ENCODE results near the gene PHKA2.

PHKA2 gene

GRCh38 chrX:18927558-18927957 is 56.4 kb downstream of the PHKA2 start:
- no peak for DNase-seq (ENCODE audit: low read depth)

- no peak for DNase-seq (ENCODE audit: low read depth)
Measured at GRCh38 chrX:18924507-18925088, 59.3 kb downstream of the PHKA2 start.

- no peak for DNase-seq (ENCODE audit: low read depth)
Measured at GRCh38 chrX:18920566-18920965, 63.3 kb downstream of the PHKA2 start.

- DNase-seq (ENCODE audit: low read depth): no peak
Measured at GRCh38 chrX:18920079-18920478, 63.8 kb downstream of the PHKA2 start.

- DNase-seq (ENCODE audit: low read depth): no peak
Measured at GRCh38 chrX:18917831-18918230, 66.1 kb downstream of the PHKA2 start.

GRCh38 chrX:18906286-18906685 is 77.6 kb downstream of the PHKA2 start:
- no peak for DNase-seq (ENCODE audit: low read depth)

- DNase-seq (ENCODE audit: low read depth): no peak
Measured at GRCh38 chrX:18900401-18900976, 83.4 kb downstream of the PHKA2 start.

GRCh38 chrX:18899796-18900380 is 84.0 kb downstream of the PHKA2 start:
- no peak for DNase-seq (ENCODE audit: low read depth)

- DNase-seq (ENCODE audit: low read depth): no peak
Measured at GRCh38 chrX:18898492-18898891, 85.4 kb downstream of the PHKA2 start.

GRCh38 chrX:18898091-18898490 is 85.8 kb downstream of the PHKA2 start:
- DNase-seq (ENCODE audit: low read depth): no peak

- DNase-seq (ENCODE audit: low read depth): no peak
Measured at GRCh38 chrX:18897611-18898010, 86.3 kb downstream of the PHKA2 start.

- DNase-seq (ENCODE audit: low read depth): no peak
Measured at GRCh38 chrX:18896680-18897544, 87.0 kb downstream of the PHKA2 start.

GRCh38 chrX:18895189-18895951 is 88.5 kb downstream of the PHKA2 start:
- DNase-seq (ENCODE audit: low read depth): no peak

GRCh38 chrX:18894156-18894555 is 89.8 kb downstream of the PHKA2 start:
- DNase-seq (ENCODE audit: low read depth): no peak

- no peak for DNase-seq (ENCODE audit: low read depth)
Measured at GRCh38 chrX:18893536-18893935, 90.4 kb downstream of the PHKA2 start.

- DNase-seq (ENCODE audit: low read depth): no peak
Measured at GRCh38 chrX:18892899-18893298, 91.0 kb downstream of the PHKA2 start.

GRCh38 chrX:18891548-18891945 is 92.4 kb downstream of the PHKA2 start:
- DNase-seq (ENCODE audit: low read depth): no peak

- DNase-seq (ENCODE audit: low read depth): no peak
Measured at GRCh38 chrX:18890724-18891547, 93.0 kb downstream of the PHKA2 start.

- no peak for DNase-seq (ENCODE audit: low read depth)
Measured at GRCh38 chrX:18890049-18890381, 93.9 kb downstream of the PHKA2 start.

- DNase-seq (ENCODE audit: low read depth): no peak
Measured at GRCh38 chrX:18889346-18890048, 94.4 kb downstream of the PHKA2 start.

- no peak for DNase-seq (ENCODE audit: low read depth)
Measured at GRCh38 chrX:18888281-18888680, 95.6 kb downstream of the PHKA2 start.

Data from activated T-helper 9 cell treated with anti-CD3 and anti-CD28 coated beads, Interleukin-2, amount 50 U/mL, for 16 hours (primary cell).